K562 (cell line): ENCODE results near the gene DDAH2. TPM values are rescaled to one million over a fixed set of nuclear protein-coding genes. Genes with fewer than 3 reads are reported as not detected.
A peak's percentile ranks its signal among the peaks of the same experiment; 100 is the strongest.

Source experiments
- ARHGAP35 ChIP-seq: fragments of 450-650 bp; IDR thresholded peaks from 2 replicates; pipeline ENCODE4 v1.6.1; 2018; ENCODE audit not compliant: partially characterized antibody
- ELF4 ChIP-seq: fragments of 450-650 bp; formaldehyde crosslinking; IDR thresholded peaks from 2 replicates; pipeline ENCODE4 v1.4.0; 2022; ENCODE audit warnings: missing genetic modification characterization
- FOXK1 ChIP-seq: sonication (generic); formaldehyde crosslinking; IDR thresholded peaks from 2 replicates; pipeline ENCODE4 v1.8.0; 2022; ENCODE audit warnings: missing genetic modification reagents, mild to moderate bottlenecking, borderline replicate concordance
- HDAC6 ChIP-seq: IDR thresholded peaks from 2 replicates; pipeline ENCODE4 v1.6.1; 2012; ENCODE audit warnings: low read depth, mild to moderate bottlenecking, control low read depth, inconsistent platforms, low read length, moderate library complexity
- ILK ChIP-seq: fragments of 450-650 bp; IDR thresholded peaks from 2 replicates; pipeline ENCODE4 v1.6.1; 2016; ENCODE audit warnings: missing genetic modification characterization, low read depth, mild to moderate bottlenecking, missing compliant biosample characterization, moderate library complexity, borderline replicate concordance
- KLF10 ChIP-seq: fragments of 250-450 bp; sonication (Bioruptor Pico); IDR thresholded peaks from 2 replicates; pipeline ENCODE4 v1.6.1; 2021; ENCODE audit warnings: matching md5 sums
- MTA2 ChIP-seq: fragments of 450-650 bp; IDR thresholded peaks from 2 replicates; pipeline ENCODE4 v1.6.1; 2016; ENCODE audit warnings: low read depth
- NFYB ChIP-seq: IDR thresholded peaks from 2 replicates; pipeline ENCODE4 v1.6.1; 2011; ENCODE audit warnings: mild to moderate bottlenecking, moderate library complexity; ENCODE audit not compliant: insufficient read length; ENCODE audit errors: extremely low read depth
- NR4A1 ChIP-seq, 2 experiments: fragments of 250-450 bp in 1 of 2; fragments of 450-650 bp in 1 of 2; sonication (Bioruptor Pico) in 1 of 2; IDR thresholded peaks; 2 replicates each; pipeline versions ENCODE4 v1.4.0 to v1.6.1; 2016 to 2020; ENCODE audit warnings: mild to moderate bottlenecking in 2 of 2, missing compliant biosample characterization in 1 of 2, missing genetic modification characterization in 1 of 2, moderate library complexity in 1 of 2
- POLR2H ChIP-seq: IDR thresholded peaks from 2 replicates; pipeline ENCODE4 v1.6.1; 2016; ENCODE audit warnings: missing genetic modification characterization, low read depth, mild to moderate bottlenecking, control low read depth, missing compliant biosample characterization, moderate library complexity
- SIRT6 ChIP-seq: IDR thresholded peaks from one replicate; pipeline ENCODE4 v1.6.1; 2012; ENCODE audit warnings: low read depth, mild to moderate bottlenecking, control low read depth, inconsistent platforms, low read length, moderate library complexity
- SRSF7 ChIP-seq: fragments of 200-400 bp; formaldehyde crosslinking; optimal IDR thresholded peaks from 2 replicates; pipeline ENCODE3; 2017; ENCODE audit warnings: mild to moderate bottlenecking, low read depth, low read length
- TAF15 ChIP-seq: fragments of 200-400 bp; formaldehyde crosslinking; IDR thresholded peaks from 2 replicates; pipeline ENCODE4 v1.6.1; 2017; ENCODE audit warnings: mild to moderate bottlenecking, low read depth, low read length, moderate library complexity
- TBP ChIP-seq: optimal IDR thresholded peaks from 2 replicates; pipeline ENCODE3; 2011; ENCODE audit warnings: low read depth, low read length, improper control_type of control experiment
- TCF15 ChIP-seq: fragments of 250-450 bp; sonication (Bioruptor Pico); IDR thresholded peaks from 2 replicates; pipeline ENCODE4 v1.8.0; 2022; ENCODE audit warnings: moderate library complexity, mild to moderate bottlenecking, inconsistent platforms
- ZFX ChIP-seq: sonication (generic); formaldehyde crosslinking; IDR thresholded peaks from 2 replicates; pipeline ENCODE4 v1.8.0; 2022; ENCODE audit warnings: mild to moderate bottlenecking, missing genetic modification reagents, moderate library complexity
- ZNF121 ChIP-seq: sonication (generic); formaldehyde crosslinking; conservative IDR thresholded peaks from 2 replicates; pipeline ENCODE4 v1.8.0; 2022; ENCODE audit warnings: missing genetic modification reagents
- polyA plus RNA-seq, 8 experiments: library from polyadenylated mRNA; depleted of rRNA in 4 of 8; stranded (reverse) in 5 of 8; unstranded in 3 of 8; fragments of >200 nt; fragmentation: Nextera tagmentation in 2 of 8; fragmentation: Illumina TruSeq in 1 of 8; extraction: Ambion mirVana in 2 of 8; extraction: Trizol in 1 of 8; gene quantifications; 2 replicates each; pipeline versions ENCODE4 v1.2.1 to v1.2.3, GENCODE V29; 2011 to 2014; ENCODE audit warnings: inconsistent platforms in 1 of 8, missing spikeins in 1 of 8
- total RNA-seq, 7 experiments: library from RNA; depleted of rRNA in 6 of 7; stranded (reverse); fragments of >200 nt in 6 of 7; fragmentation: Illumina TruSeq in 2 of 7; extraction: Trizol in 2 of 7; gene quantifications; 2 replicates each; pipeline versions ENCODE4 v1.2.1 to v1.2.3, GENCODE V29; 2011 to 2021; ENCODE audit warnings: low replicate concordance in 1 of 7
- TF ChIP-seq, protein P1 (sequence below), 2 experiments: fragments of 450-650 bp; conservative IDR thresholded peaks; 2 replicates each; pipeline ENCODE4 v1.6.1; 2017; ENCODE audit warnings: mild to moderate bottlenecking in 2 of 2, moderate library complexity in 2 of 2
- TF ChIP-seq, protein P2 (sequence below): sonication (generic); formaldehyde crosslinking; IDR thresholded peaks from 2 replicates; pipeline ENCODE4 v1.9.0; 2022; ENCODE audit warnings: mild to moderate bottlenecking, missing genetic modification reagents
- TF ChIP-seq, protein P3 (sequence below): fragments of 250-450 bp; sonication (Bioruptor Pico); IDR thresholded peaks from 2 replicates; pipeline ENCODE4 v1.5.0; 2020; ENCODE audit warnings: mild to moderate bottlenecking

DDAH2 gene
- total and polyA plus RNA-seq, 9 of the 15 experiments (the other 6 are each of a cell fraction or from before 2014, with no cell fraction given): 1.8 to 45.4 (median 21.4) TPM

GRCh38 chr6:31725502-31726350 lies 3.4 kb downstream of the DDAH2 start (continued):
- TF ChIP-seq TBP: no peak
- no peak for TF ChIP-seq SRSF7
- peak; percentile 97 for TF ChIP-seq ELF4 (CRISPR knock-in tag)
- no peak for TF ChIP-seq NFYB
- no peak for TF ChIP-seq ARHGAP35
- TF ChIP-seq, protein P1, sequence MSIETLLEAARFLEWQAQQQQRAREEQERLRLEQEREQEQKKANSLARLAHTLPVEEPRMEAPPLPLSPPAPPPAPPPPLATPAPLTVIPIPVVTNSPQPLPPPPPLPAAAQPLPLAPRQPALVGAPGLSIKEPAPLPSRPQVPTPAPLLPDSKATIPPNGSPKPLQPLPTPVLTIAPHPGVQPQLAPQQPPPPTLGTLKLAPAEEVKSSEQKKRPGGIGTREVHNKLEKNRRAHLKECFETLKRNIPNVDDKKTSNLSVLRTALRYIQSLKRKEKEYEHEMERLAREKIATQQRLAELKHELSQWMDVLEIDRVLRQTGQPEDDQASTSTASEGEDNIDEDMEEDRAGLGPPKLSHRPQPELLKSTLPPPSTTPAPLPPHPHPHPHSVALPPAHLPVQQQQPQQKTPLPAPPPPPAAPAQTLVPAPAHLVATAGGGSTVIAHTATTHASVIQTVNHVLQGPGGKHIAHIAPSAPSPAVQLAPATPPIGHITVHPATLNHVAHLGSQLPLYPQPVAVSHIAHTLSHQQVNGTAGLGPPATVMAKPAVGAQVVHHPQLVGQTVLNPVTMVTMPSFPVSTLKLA (conservative IDR thresholded peaks at IDR 0.05): no peak
- 0 out of 2 replicates have a peak, but pooled peaks have one; percentile 48 for TF ChIP-seq FOXK1 (CRISPR knock-in tag)
- TF ChIP-seq KLF10: no peak
- TF ChIP-seq TAF15: no peak
- TF ChIP-seq, protein P2, sequence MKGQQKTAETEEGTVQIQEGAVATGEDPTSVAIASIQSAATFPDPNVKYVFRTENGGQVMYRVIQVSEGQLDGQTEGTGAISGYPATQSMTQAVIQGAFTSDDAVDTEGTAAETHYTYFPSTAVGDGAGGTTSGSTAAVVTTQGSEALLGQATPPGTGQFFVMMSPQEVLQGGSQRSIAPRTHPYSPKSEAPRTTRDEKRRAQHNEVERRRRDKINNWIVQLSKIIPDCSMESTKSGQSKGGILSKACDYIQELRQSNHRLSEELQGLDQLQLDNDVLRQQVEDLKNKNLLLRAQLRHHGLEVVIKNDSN (CRISPR knock-in tag): no peak
- TF ChIP-seq MTA2: no peak
- TF ChIP-seq NR4A1 (CRISPR knock-in tag; IDR thresholded peaks at IDR 0.05): peak; percentile 86; the same call in 1 of the 2 replicates
- TF ChIP-seq NR4A1 (tag; IDR thresholded peaks at IDR 0.05): peak; percentile 78
- no peak for TF ChIP-seq ZFX (CRISPR knock-in tag)
- 0 out of 2 replicates have a peak, but pooled peaks have one; percentile 66 for TF ChIP-seq TCF15
- no peak for TF ChIP-seq HDAC6
- TF ChIP-seq SIRT6: no peak
- TF ChIP-seq, protein P3, sequence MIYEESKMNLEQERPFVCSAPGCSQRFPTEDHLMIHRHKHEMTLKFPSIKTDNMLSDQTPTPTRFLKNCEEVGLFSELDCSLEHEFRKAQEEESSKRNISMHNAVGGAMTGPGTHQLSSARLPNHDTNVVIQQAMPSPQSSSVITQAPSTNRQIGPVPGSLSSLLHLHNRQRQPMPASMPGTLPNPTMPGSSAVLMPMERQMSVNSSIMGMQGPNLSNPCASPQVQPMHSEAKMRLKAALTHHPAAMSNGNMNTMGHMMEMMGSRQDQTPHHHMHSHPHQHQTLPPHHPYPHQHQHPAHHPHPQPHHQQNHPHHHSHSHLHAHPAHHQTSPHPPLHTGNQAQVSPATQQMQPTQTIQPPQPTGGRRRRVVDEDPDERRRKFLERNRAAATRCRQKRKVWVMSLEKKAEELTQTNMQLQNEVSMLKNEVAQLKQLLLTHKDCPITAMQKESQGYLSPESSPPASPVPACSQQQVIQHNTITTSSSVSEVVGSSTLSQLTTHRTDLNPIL (CRISPR knock-in tag): peak; percentile 39; the same call in 1 of the 2 replicates
- peak; percentile 41; the same call in 1 of the 2 replicates for TF ChIP-seq ILK (tag)
- TF ChIP-seq POLR2H (tag): no peak
- no peak for TF ChIP-seq ZNF121 (CRISPR knock-in tag)
